NOMO-1 treated with DMSO at 0.1 percent for 48 hours (cell line): Measurements from ENCODE around the gene RIBC1.
A peak's percentile ranks its signal among the peaks of the same experiment; 100 is the strongest.
"Not testable (repeated sequence)": the region's sequence is repeated elsewhere in the genome, so short reads cannot be mapped to it uniquely, and the experiment has no call there.

ENCODE experiments used
- DNase-seq: peaks from one replicate; lab custom pipeline; 2025; ENCODE audit not compliant: unreplicated experiment; lab: John Stamatoyannopoulos, UW

RIBC1 gene

GRCh38 chrX:53433651-53434639 is 11.3 kb downstream of the RIBC1 start, which contains the start of gene HSD17B10:
TSS of gene HSD17B10 (minus strand) at chrX:53434370. CDS start at chrX:53434345, 25 bp downstream.
- peak; percentile 90 for DNase-seq

- DNase-seq = peak; percentile 62
Observed at GRCh38 chrX:53435997-53436396, 13.3 kb downstream of the RIBC1 start.

GRCh38 chrX:53437206-53437605 is 14.5 kb downstream of the RIBC1 start:
- no peak for DNase-seq

GRCh38 chrX:53438174-53438831 is 15.6 kb downstream of the RIBC1 start:
- no peak for DNase-seq

GRCh38 chrX:53438832-53439230 is 16.2 kb downstream of the RIBC1 start:
- DNase-seq = no peak

GRCh38 chrX:53440101-53440500 is 17.4 kb downstream of the RIBC1 start:
- peak; percentile 41 for DNase-seq

GRCh38 chrX:53440621-53441517 is 18.2 kb downstream of the RIBC1 start:
- DNase-seq = peak; percentile 87

GRCh38 chrX:53441531-53442321 is 19.1 kb downstream of the RIBC1 start:
- DNase-seq = peak; percentile 67

GRCh38 chrX:53442322-53442631 is 19.6 kb downstream of the RIBC1 start:
- DNase-seq = peak; percentile 64

- DNase-seq = peak; percentile 40
Observed at GRCh38 chrX:53445977-53446376, 23.3 kb downstream of the RIBC1 start.

GRCh38 chrX:53447441-53447840 is 24.8 kb downstream of the RIBC1 start:
- DNase-seq = no peak

GRCh38 chrX:53449632-53450031 is 27.0 kb downstream of the RIBC1 start:
- no peak for DNase-seq

- DNase-seq = peak; percentile 19
Observed at GRCh38 chrX:53452812-53453211, 30.1 kb downstream of the RIBC1 start.

GRCh38 chrX:53456254-53456653 is 33.6 kb downstream of the RIBC1 start:
- peak; percentile 66 for DNase-seq

GRCh38 chrX:53458082-53458481 is 35.4 kb downstream of the RIBC1 start:
- DNase-seq = no peak

- not testable (repeated sequence) for DNase-seq
Observed at GRCh38 chrX:53468659-53469058, 46.0 kb downstream of the RIBC1 start.

GRCh38 chrX:53471346-53471745 is 48.7 kb downstream of the RIBC1 start:
- DNase-seq = no peak

GRCh38 chrX:53474707-53475106 is 52.0 kb downstream of the RIBC1 start:
- peak; percentile 97 for DNase-seq

- no peak for DNase-seq
Observed at GRCh38 chrX:53476371-53476770, 53.7 kb downstream of the RIBC1 start.

GRCh38 chrX:53479301-53479700 is 56.6 kb downstream of the RIBC1 start:
- no peak for DNase-seq
